H1 (cell line): ENCODE measurements around the gene PPIB. TPM values are rescaled to one million over a fixed set of nuclear protein-coding genes. Genes with fewer than 3 reads are reported as not detected.

ENCODE experiments used
- CTCF ChIA-PET: fragments of 300-600 bp; sonication (Branson Sonifier 250); formaldehyde crosslinking; loops from one replicate; lab custom pipeline; 2021; ENCODE audit not compliant: partially characterized antibody; lab: Charles Lee
- POLR2A ChIA-PET: fragments of 300-600 bp; sonication (Branson Sonifier 250); formaldehyde crosslinking; loops from one replicate; lab custom pipeline; 2021; ENCODE audit warnings: inconsistent platforms; ENCODE audit not compliant: partially characterized antibody; lab: Charles Lee
- DNase-seq, 2 experiments: peaks; one replicate each; pipeline versions ENCODE4 v3.0.0 to v3.0.0-alpha.2; 2010 to 2022; ENCODE audit warnings: low spot score in 2 of 2, low read depth in 1 of 2, mixed read lengths in 1 of 2
- FAIRE-seq: peaks from 2 replicates; lab custom pipeline; 2011; peaks lifted over from hg19 to GRCh38; lab: Jason Lieb, UNC
- H2AFZ ChIP-seq: 2 replicates; pipeline ENCODE4 v1.8.1; 2012; ENCODE audit warnings: low read length, inconsistent platforms
- H2AK5ac ChIP-seq: 2 replicates; pipeline ENCODE4 v1.6.1; 2013; ENCODE audit warnings: low read depth, low read length
- H2BK120ac ChIP-seq: replicated peaks from 2 replicates; pipeline ENCODE3; 2013; ENCODE audit warnings: low read depth, low read length, inconsistent platforms
- H2BK12ac ChIP-seq: 2 replicates; pipeline ENCODE4 v1.6.1; 2013; ENCODE audit warnings: low read depth, low read length
- H2BK15ac ChIP-seq: 2 replicates; pipeline ENCODE4 v1.6.1; 2013; ENCODE audit warnings: low read length
- H2BK20ac ChIP-seq: 2 replicates; pipeline ENCODE4 v1.6.1; 2013; ENCODE audit warnings: low read length
- H2BK5ac ChIP-seq: 2 replicates; pipeline ENCODE4 v1.6.1; 2013; ENCODE audit warnings: low read depth, low read length
- H3K14ac ChIP-seq: 2 replicates; pipeline ENCODE4 v1.6.1; 2013; ENCODE audit warnings: inconsistent platforms; ENCODE audit not compliant: insufficient read length
- H3K18ac ChIP-seq: 2 replicates; pipeline ENCODE4 v1.6.1; 2013; ENCODE audit warnings: low read length; ENCODE audit errors: extremely low read depth
- H3K23ac ChIP-seq: 2 replicates; pipeline ENCODE4 v1.6.1; 2013; ENCODE audit warnings: inconsistent platforms; ENCODE audit not compliant: insufficient read length
- H3K23me2 ChIP-seq: 2 replicates; pipeline ENCODE4 v1.6.1; 2013; ENCODE audit warnings: low read depth, low read length
- H3K27ac ChIP-seq: 2 replicates; pipeline ENCODE4 v1.6.1; 2011; ENCODE audit warnings: low read depth, low read length, inconsistent platforms
- H3K27me3 ChIP-seq, 4 experiments: replicated peaks in 1 of 4; 1 replicate in 1 of 4; 2 replicates in 3 of 4; pipeline versions ENCODE4 v1.6.1 to v1.8.1; 2011 to 2013; ENCODE audit warnings: low read length in 3 of 4, mild to moderate bottlenecking in 3 of 4, inconsistent platforms in 2 of 4, mixed read lengths in 2 of 4, moderate library complexity in 1 of 4; ENCODE audit not compliant: control insufficient read depth in 3 of 4, insufficient read depth in 3 of 4; ENCODE audit errors: extremely low read depth in 1 of 4
- H3K36me3 ChIP-seq, 4 experiments: 2 replicates each; pipeline versions ENCODE4 v1.6.1 to v1.8.1; 2011 to 2013; ENCODE audit warnings: mild to moderate bottlenecking in 4 of 4, low read length in 3 of 4, moderate library complexity in 2 of 4, control low read depth in 1 of 4, inconsistent platforms in 1 of 4; ENCODE audit not compliant: insufficient read depth in 4 of 4, control insufficient read depth in 2 of 4
- H3K4ac ChIP-seq: replicated peaks from 2 replicates; pipeline ENCODE3; 2013; ENCODE audit warnings: low read length, low read depth, mixed read lengths, inconsistent platforms; ENCODE audit not compliant: insufficient read length
- H3K4me1 ChIP-seq, 4 experiments: replicated peaks in 1 of 4; 1 replicate in 1 of 4; 2 replicates in 3 of 4; pipeline versions ENCODE4 v1.6.1 to v1.8.1; 2011 to 2013; ENCODE audit warnings: low read length in 3 of 4, inconsistent platforms in 2 of 4, mixed read lengths in 1 of 4; ENCODE audit not compliant: insufficient read depth in 4 of 4, control insufficient read depth in 3 of 4
- H3K4me2 ChIP-seq, 2 experiments: 2 replicates each; pipeline versions ENCODE4 v1.6.1 to v1.8.1; 2011 to 2013; ENCODE audit warnings: low read depth in 2 of 2, low read length in 2 of 2, control low read depth in 1 of 2, inconsistent platforms in 1 of 2, mild to moderate bottlenecking in 1 of 2; ENCODE audit not compliant: insufficient read depth in 1 of 2
- H3K4me3 ChIP-seq, 4 experiments: fragments of 200-600, 300-600 bp in 1 of 4; sonication (generic), shearing (Covaris generic), sonication (Bioruptor Twin) in 1 of 4; 2 replicates each; pipeline versions ENCODE4 v1.5.1 to v1.8.1; 2011 to 2016; ENCODE audit warnings: low read length in 4 of 4, low read depth in 3 of 4, control low read depth in 2 of 4, inconsistent platforms in 2 of 4, mild to moderate bottlenecking in 2 of 4, mixed read lengths in 1 of 4, moderate library complexity in 1 of 4; ENCODE audit not compliant: insufficient read depth in 2 of 4; ENCODE audit errors: extremely low read depth in 1 of 4
- H3K56ac ChIP-seq: replicated peaks from 2 replicates; pipeline ENCODE3; 2013; ENCODE audit warnings: low read depth, mild to moderate bottlenecking, mixed read lengths, low read length, inconsistent platforms; ENCODE audit not compliant: insufficient read length
- H3K79me1 ChIP-seq: 2 replicates; pipeline ENCODE4 v1.6.1; 2013; ENCODE audit warnings: low read depth, low read length, control low read depth
- H3K79me2 ChIP-seq, 2 experiments: 2 replicates each; pipeline versions ENCODE4 v1.6.1 to v1.8.1; 2012 to 2013; ENCODE audit warnings: low read length in 2 of 2, mild to moderate bottlenecking in 2 of 2, inconsistent platforms in 1 of 2; ENCODE audit not compliant: insufficient read depth in 2 of 2, control insufficient read depth in 1 of 2
- H3K9ac ChIP-seq, 4 experiments: replicated peaks in 1 of 4; 1 replicate in 1 of 4; 2 replicates in 3 of 4; pipeline versions ENCODE4 v1.6.1 to v1.8.1; 2011 to 2013; ENCODE audit warnings: low read depth in 3 of 4, low read length in 3 of 4, control low read depth in 2 of 4, mild to moderate bottlenecking in 2 of 4, moderate library complexity in 2 of 4, inconsistent platforms in 1 of 4; ENCODE audit errors: extremely low read depth in 1 of 4
- H3K9me3 ChIP-seq, 2 experiments: 2 replicates each; pipeline versions ENCODE4 v1.6.1 to v1.8.1; 2012 to 2013; ENCODE audit warnings: mild to moderate bottlenecking in 2 of 2, moderate library complexity in 2 of 2, control low read depth in 1 of 2, inconsistent platforms in 1 of 2, low read depth in 1 of 2, low read length in 1 of 2, mixed read lengths in 1 of 2; ENCODE audit not compliant: insufficient read depth in 2 of 2
- H4K20me1 ChIP-seq, 2 experiments: replicated peaks in 1 of 2; 2 replicates each; pipeline versions ENCODE3 to v1.8.1; 2011 to 2013; ENCODE audit warnings: inconsistent platforms in 2 of 2, low read length in 2 of 2, mild to moderate bottlenecking in 1 of 2; ENCODE audit not compliant: insufficient read depth in 2 of 2, control insufficient read depth in 1 of 2
- H4K5ac ChIP-seq: 2 replicates; pipeline ENCODE4 v1.6.1; 2013; ENCODE audit warnings: low read length, low read depth, mixed read lengths, inconsistent platforms; ENCODE audit not compliant: insufficient read length
- H4K8ac ChIP-seq: 2 replicates; pipeline ENCODE4 v1.8.0; 2013; ENCODE audit warnings: mild to moderate bottlenecking, moderate library complexity, low read length, inconsistent platforms; ENCODE audit not compliant: insufficient read depth; ENCODE audit errors: extremely low read depth
- H4K91ac ChIP-seq: replicated peaks from 2 replicates; pipeline ENCODE3; 2013; ENCODE audit warnings: low read length, mixed read lengths, inconsistent platforms; ENCODE audit not compliant: insufficient read length
- CTBP2 ChIP-seq: IDR thresholded peaks from 2 replicates; pipeline ENCODE4 v1.7.0; 2011; ENCODE audit warnings: borderline replicate concordance, mild to moderate bottlenecking, moderate library complexity, mixed read lengths, low read length; ENCODE audit not compliant: insufficient read depth, insufficient read length
- KDM5A ChIP-seq: fragments of 200-600 bp; IDR thresholded peaks from 2 replicates; pipeline ENCODE4 v1.7.1; 2012; ENCODE audit warnings: mild to moderate bottlenecking, low read length, inconsistent platforms, mixed read lengths
- NANOG ChIP-seq: IDR thresholded peaks from 2 replicates; pipeline ENCODE4 v1.6.1; 2011; ENCODE audit warnings: low read length, low read depth, mild to moderate bottlenecking, inconsistent platforms; ENCODE audit not compliant: insufficient read depth, poor library complexity, severe bottlenecking
- POLR2A ChIP-seq, 2 experiments: IDR thresholded peaks; 1 replicate in 1 of 2; 2 replicates in 1 of 2; pipeline ENCODE4 v1.6.1; 2011; ENCODE audit warnings: low read depth in 2 of 2, low read length in 2 of 2, mild to moderate bottlenecking in 2 of 2; ENCODE audit errors: control extremely low read depth in 1 of 2
- POLR2AphosphoS5 ChIP-seq: IDR thresholded peaks from 2 replicates; pipeline ENCODE4 v1.6.1; 2011; ENCODE audit warnings: low read depth, low read length
- SIN3A ChIP-seq, 2 experiments: IDR thresholded peaks in 1 of 2; conservative IDR thresholded peaks in 1 of 2; 2 replicates each; pipeline ENCODE4 v1.6.1; 2011 to 2012; ENCODE audit warnings: low read length in 2 of 2, improper control_type of control experiment in 1 of 2, low read depth in 1 of 2, mild to moderate bottlenecking in 1 of 2
- SIX5 ChIP-seq: IDR thresholded peaks from 2 replicates; pipeline ENCODE4 v1.6.1; 2011; ENCODE audit warnings: mild to moderate bottlenecking, low read depth, low read length
- SP2 ChIP-seq: IDR thresholded peaks from 2 replicates; pipeline ENCODE4 v1.6.1; 2012; ENCODE audit warnings: mild to moderate bottlenecking, low read length, inconsistent platforms
- whole genome bisulfite sequencing, 2 experiments: shearing (Covaris generic) in 1 of 2; methylation state at CpG; one replicate each; pipeline versions ENCODE4 v1.1.6 to v1.1.7; 2013 to 2015; ENCODE audit warnings: low lambda C conversion rate in 2 of 2, mixed read lengths in 2 of 2, inconsistent platforms in 1 of 2, low coverage in 1 of 2, missing lambda C conversion rate in 1 of 2; ENCODE audit not compliant: insufficient replicate concordance in 2 of 2, insufficient coverage in 1 of 2, insufficient read length in 1 of 2; ENCODE audit errors: extremely low coverage in 1 of 2, missing lambda C conversion rate in 1 of 2; 5-methylcytosine and 5-hydroxymethylcytosine counted together
- polyA plus RNA-seq, 7 experiments: library from polyadenylated mRNA; depleted of rRNA in 3 of 7; stranded (reverse) in 5 of 7; unstranded in 2 of 7; fragments of >200 nt in 5 of 7; fragments of 200-250 nt in 2 of 7; gene quantifications; 1 replicate in 5 of 7; 2 replicates in 1 of 7; 4 replicates in 1 of 7; pipeline versions ENCODE4 v1.2.1 to v1.2.3, GENCODE V29; 2011 to 2013; ENCODE audit warnings: missing spikeins in 2 of 7, mixed read lengths in 2 of 7
- total RNA-seq: library from RNA; stranded (reverse); fragmentation: NEBNext Ultra II Directional; extraction: Animal tissue kit (Norgen Biotek cat#: 25700); gene quantifications from 2 replicates; pipeline ENCODE4 v1.2.1, GENCODE V29; 2021
- TF ChIP-seq, protein P1 (sequence below): IDR thresholded peaks from 2 replicates; pipeline ENCODE4 v1.6.1; 2012; ENCODE audit warnings: inconsistent platforms

PPIB gene
- total and polyA plus RNA-seq, 2 of the 8 experiments (the other 6 are each of a cell fraction or from before 2014, with no cell fraction given) = 558 to 579 TPM

DNA sequence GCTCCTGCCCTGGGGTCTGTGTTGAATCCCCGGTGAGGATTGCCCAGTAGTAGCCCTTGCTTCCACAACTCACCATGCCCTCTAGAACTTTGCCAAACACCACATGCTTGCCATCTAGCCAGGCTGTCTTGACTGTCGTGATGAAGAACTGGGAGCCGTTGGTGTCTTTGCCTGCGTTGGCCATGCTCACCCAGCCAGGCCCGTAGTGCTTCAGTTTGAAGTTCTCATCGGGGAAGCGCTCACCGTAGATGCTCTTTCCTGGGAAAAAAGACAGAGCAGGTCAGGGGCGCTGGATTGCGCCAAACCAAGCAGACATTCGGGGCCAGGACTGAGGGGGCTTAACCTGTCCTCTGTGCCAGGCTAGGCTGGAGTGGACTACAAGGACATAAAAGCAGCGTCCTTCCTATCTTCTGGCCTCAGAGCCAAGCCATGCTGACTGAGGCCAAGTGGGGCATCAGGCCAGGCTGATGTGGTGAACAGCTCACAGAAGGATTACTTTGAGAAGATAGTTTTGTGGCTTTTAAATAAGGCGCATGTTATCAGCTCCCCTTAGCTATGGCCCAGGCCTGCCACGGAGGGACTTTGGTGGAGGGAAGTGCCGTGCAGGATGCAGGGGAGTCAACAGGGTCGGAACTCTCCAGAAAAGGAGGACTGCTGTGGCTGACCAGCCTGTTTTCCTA, 6.0 kb downstream of the PPIB start:
- Histone ChIP-seq H3K79me2 (peaks cover 0 to 2% of the 10 kb centered on the region in 2 experiments; a peak in 2 of 4 replicates), H2BK12ac (no peak overlapping the region), H3K4me3 (no peak overlapping the region), H3K14ac (no peak overlapping the region), H2AK5ac (no peak overlapping the region), H3K23ac (no peak overlapping the region), H4K91ac (no peak overlapping the region), H2BK15ac (no peak overlapping the region), H4K20me1 (peaks cover 10 to 21% of the 10 kb centered on the region in 2 experiments), H3K56ac (no peak overlapping the region), H3K27me3 (peaks cover 0 to 13% (median 11%) of the 10 kb centered on the region in 4 experiments; a peak in 5 of 7 replicates), H2BK120ac (no peak overlapping the region), H4K8ac (no peak overlapping the region), H3K27ac (no peak overlapping the region), H3K36me3 (peaks cover 38 to 59% (median 49%) of the 10 kb centered on the region in 4 experiments), H3K79me1 (no peaks in the 10 kb centered on the region; the same call in 1 of the 2 replicates), H2AFZ (no peak overlapping the region), H2BK20ac (no peak overlapping the region), H3K4me2 (no peak overlapping the region), H3K9ac (no peak overlapping the region), H3K4me1 (peaks cover 0 to 13% (median 7%) of the 10 kb centered on the region in 4 experiments; a peak in 6 of 7 replicates), H3K23me2 (peaks cover 7% of the 10 kb centered on the region; the same call in 1 of the 2 replicates), H2BK5ac (no peak overlapping the region), H3K4ac (no peak overlapping the region), H3K18ac (no peak overlapping the region), H4K5ac (no peak overlapping the region), H3K9me3 (no peaks in the 10 kb centered on the region)
- no peak for FAIRE-seq
- POLR2A ChIA-PET = interaction anchor here (0.7 to 2.0 kb wide), 5 partner anchors 9 to 192 kb away, joined by 3 to 7 read pairs (median 3); no protein-coding TSS in a partner anchor
- CTCF ChIA-PET = interaction anchor here (0.6 to 1.3 kb wide), 3 partner anchors 19 to 211 kb away, joined by 3 to 6 read pairs (median 3); no protein-coding TSS in a partner anchor
- TF ChIP-seq, protein P1, sequence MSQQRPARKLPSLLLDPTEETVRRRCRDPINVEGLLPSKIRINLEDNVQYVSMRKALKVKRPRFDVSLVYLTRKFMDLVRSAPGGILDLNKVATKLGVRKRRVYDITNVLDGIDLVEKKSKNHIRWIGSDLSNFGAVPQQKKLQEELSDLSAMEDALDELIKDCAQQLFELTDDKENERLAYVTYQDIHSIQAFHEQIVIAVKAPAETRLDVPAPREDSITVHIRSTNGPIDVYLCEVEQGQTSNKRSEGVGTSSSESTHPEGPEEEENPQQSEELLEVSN = no peak
- no peak for TF ChIP-seq KDM5A
- TF ChIP-seq POLR2A (IDR thresholded peaks at IDR 0.05; ENCODE audit: control extremely low read depth in 1 of 2, low read depth in 2 of 2, low read length in 2 of 2) = no peak; a peak in 1 of 3 replicates
- 0 out of 2 replicates have a peak, but pooled peaks have one; percentile 5 for TF ChIP-seq POLR2AphosphoS5
- TF ChIP-seq SIN3A (conservative IDR thresholded peaks at IDR 0.05 in 1 of 2, IDR thresholded peaks at IDR 0.05 in 1 of 2; ENCODE audit: low read depth in 1 of 2, low read length in 2 of 2) = peak in 1 of 2 experiments; percentile 22; a peak in 1 of 4 replicates
- TF ChIP-seq SP2 = no peak
- TF ChIP-seq CTBP2 = no peak
- no peak for TF ChIP-seq NANOG
- no peak for TF ChIP-seq SIX5
- 94% methylated on average over 16 of the region's 16 CpGs; no CpG with 5 or more reads in 1 of the 2 experiments for WGBS, 2 experiments
- no peak for DNase-seq
